ENCODE measurements around the gene COL4A6. TPM values are rescaled to one million over a fixed set of nuclear protein-coding genes. Genes with fewer than 3 reads are reported as not detected.

COL4A6 gene
- total and polyA plus RNA-seq, 4 donors: under 0.01 to 0.09 (median 0.07) TPM; not detected in 1

DNA sequence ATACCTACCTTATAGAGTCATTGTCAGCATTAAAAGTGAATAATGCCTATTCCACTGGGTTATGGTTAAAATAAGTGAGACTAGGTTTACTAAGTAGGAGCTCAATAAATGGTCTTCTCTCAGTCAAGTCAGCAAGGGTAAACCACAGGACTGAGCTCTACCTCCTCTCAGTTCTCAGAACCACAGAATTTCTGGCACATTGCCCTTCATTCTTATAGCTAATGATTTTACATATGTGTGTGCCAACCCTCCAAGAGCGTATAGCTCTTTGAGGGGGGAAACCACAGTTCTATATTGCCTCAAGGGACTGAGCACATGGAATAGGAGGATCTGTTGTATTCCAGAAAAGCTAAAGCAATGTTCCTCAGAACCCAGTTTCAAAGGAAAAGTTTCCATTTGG is 221.8 kb downstream of the COL4A6 start:
- H3K9me3 ChIP-seq (ENCODE audit: control insufficient read depth in 4 of 4, low read length in 3 of 4): no peaks in the 10 kb centered on the region
- no peak overlapping the region for H3K9ac ChIP-seq (ENCODE audit: low read depth in 1 of 2, low read length in 2 of 2)
- H3K27me3 ChIP-seq (ENCODE audit: control insufficient read depth in 4 of 4, insufficient read depth in 4 of 4, low read length in 3 of 4): no peaks in the 10 kb centered on the region
- no peaks in the 10 kb centered on the region for H3K36me3 ChIP-seq (ENCODE audit: control insufficient read depth in 4 of 4, insufficient read depth in 3 of 4, low read depth in 1 of 4, low read length in 3 of 4)
- no peaks in the 10 kb centered on the region for H3K4me1 ChIP-seq (ENCODE audit: control insufficient read depth in 4 of 4, insufficient read depth in 4 of 4, low read length in 3 of 4)
- TF ChIP-seq SP1 (IDR thresholded peaks at IDR 0.05) (no peak), GABPA (IDR thresholded peaks at IDR 0.05 in 1 of 2, conservative IDR thresholded peaks at IDR 0.05 in 1 of 2) (no peak), RXRA (IDR thresholded peaks at IDR 0.05) (no peak), FOXA2 (IDR thresholded peaks at IDR 0.05) (no peak), TAF1 (conservative IDR thresholded peaks at IDR 0.05) (no peak), HNF4A (conservative IDR thresholded peaks at IDR 0.05) (no peak), YY1 (IDR thresholded peaks at IDR 0.05) (no peak)
- TF ChIP-seq, protein P1, sequence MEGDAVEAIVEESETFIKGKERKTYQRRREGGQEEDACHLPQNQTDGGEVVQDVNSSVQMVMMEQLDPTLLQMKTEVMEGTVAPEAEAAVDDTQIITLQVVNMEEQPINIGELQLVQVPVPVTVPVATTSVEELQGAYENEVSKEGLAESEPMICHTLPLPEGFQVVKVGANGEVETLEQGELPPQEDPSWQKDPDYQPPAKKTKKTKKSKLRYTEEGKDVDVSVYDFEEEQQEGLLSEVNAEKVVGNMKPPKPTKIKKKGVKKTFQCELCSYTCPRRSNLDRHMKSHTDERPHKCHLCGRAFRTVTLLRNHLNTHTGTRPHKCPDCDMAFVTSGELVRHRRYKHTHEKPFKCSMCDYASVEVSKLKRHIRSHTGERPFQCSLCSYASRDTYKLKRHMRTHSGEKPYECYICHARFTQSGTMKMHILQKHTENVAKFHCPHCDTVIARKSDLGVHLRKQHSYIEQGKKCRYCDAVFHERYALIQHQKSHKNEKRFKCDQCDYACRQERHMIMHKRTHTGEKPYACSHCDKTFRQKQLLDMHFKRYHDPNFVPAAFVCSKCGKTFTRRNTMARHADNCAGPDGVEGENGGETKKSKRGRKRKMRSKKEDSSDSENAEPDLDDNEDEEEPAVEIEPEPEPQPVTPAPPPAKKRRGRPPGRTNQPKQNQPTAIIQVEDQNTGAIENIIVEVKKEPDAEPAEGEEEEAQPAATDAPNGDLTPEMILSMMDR (IDR thresholded peaks at IDR 0.05; ENCODE audit: low read depth, low read length, missing input control): no peak
- TF ChIP-seq, protein P2, sequence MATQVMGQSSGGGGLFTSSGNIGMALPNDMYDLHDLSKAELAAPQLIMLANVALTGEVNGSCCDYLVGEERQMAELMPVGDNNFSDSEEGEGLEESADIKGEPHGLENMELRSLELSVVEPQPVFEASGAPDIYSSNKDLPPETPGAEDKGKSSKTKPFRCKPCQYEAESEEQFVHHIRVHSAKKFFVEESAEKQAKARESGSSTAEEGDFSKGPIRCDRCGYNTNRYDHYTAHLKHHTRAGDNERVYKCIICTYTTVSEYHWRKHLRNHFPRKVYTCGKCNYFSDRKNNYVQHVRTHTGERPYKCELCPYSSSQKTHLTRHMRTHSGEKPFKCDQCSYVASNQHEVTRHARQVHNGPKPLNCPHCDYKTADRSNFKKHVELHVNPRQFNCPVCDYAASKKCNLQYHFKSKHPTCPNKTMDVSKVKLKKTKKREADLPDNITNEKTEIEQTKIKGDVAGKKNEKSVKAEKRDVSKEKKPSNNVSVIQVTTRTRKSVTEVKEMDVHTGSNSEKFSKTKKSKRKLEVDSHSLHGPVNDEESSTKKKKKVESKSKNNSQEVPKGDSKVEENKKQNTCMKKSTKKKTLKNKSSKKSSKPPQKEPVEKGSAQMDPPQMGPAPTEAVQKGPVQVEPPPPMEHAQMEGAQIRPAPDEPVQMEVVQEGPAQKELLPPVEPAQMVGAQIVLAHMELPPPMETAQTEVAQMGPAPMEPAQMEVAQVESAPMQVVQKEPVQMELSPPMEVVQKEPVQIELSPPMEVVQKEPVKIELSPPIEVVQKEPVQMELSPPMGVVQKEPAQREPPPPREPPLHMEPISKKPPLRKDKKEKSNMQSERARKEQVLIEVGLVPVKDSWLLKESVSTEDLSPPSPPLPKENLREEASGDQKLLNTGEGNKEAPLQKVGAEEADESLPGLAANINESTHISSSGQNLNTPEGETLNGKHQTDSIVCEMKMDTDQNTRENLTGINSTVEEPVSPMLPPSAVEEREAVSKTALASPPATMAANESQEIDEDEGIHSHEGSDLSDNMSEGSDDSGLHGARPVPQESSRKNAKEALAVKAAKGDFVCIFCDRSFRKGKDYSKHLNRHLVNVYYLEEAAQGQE (IDR thresholded peaks at IDR 0.05): no peak
- TF ChIP-seq, protein P3, sequence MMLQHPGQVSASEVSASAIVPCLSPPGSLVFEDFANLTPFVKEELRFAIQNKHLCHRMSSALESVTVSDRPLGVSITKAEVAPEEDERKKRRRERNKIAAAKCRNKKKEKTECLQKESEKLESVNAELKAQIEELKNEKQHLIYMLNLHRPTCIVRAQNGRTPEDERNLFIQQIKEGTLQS (IDR thresholded peaks at IDR 0.05): no peak
- TF ChIP-seq, protein P4, sequence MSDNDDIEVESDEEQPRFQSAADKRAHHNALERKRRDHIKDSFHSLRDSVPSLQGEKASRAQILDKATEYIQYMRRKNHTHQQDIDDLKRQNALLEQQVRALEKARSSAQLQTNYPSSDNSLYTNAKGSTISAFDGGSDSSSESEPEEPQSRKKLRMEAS (IDR thresholded peaks at IDR 0.05): no peak
- 91% methylated on average over 1 of the region's 1 CpG for WGBS
- H3K27ac ChIP-seq (ENCODE audit: low read depth in 1 of 2, low read length in 2 of 2): no peak overlapping the region
- H3K4me3 ChIP-seq (ENCODE audit: low read depth in 1 of 3, low read length in 3 of 3): no peak overlapping the region
- DNase-seq (ENCODE audit: low spot score): no peak

DNA sequence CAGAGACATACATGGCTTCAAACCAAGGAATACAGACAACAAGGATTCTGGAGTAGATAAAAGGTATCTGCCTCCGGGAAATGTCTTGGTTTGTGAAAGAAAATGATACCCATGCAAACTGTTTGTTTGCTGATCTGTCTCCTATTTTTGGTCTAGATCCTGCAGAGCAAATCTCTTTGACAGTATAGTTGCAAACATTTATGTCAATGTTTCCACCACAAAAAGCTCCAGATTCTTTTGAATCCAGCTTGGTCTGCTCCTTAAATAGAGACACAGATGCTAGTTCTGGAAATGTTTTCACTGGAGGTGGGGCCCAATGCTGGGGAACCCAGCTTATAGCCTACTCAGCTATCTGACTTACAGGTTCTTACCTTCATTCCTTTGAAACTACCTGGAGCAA is 226.9 kb downstream of the COL4A6 start:
- H3K9ac ChIP-seq (ENCODE audit: low read depth in 1 of 2, low read length in 2 of 2): no peak overlapping the region
- TF ChIP-seq FOXA1 (IDR thresholded peaks at IDR 0.05) (no peak), TAF1 (conservative IDR thresholded peaks at IDR 0.05) (no peak), HNF4A (conservative IDR thresholded peaks at IDR 0.05) (no peak), YY1 (IDR thresholded peaks at IDR 0.05) (no peak), HNF4G (IDR thresholded peaks at IDR 0.05) (no peak), EGR1 (IDR thresholded peaks at IDR 0.05; ENCODE audit: low read depth in 2 of 2) (no peak)
- TF ChIP-seq, protein P4 (IDR thresholded peaks at IDR 0.05): no peak
- TF ChIP-seq, protein P2 (IDR thresholded peaks at IDR 0.05): no peak
- no peaks in the 10 kb centered on the region for H3K4me1 ChIP-seq (ENCODE audit: control insufficient read depth in 4 of 4, insufficient read depth in 4 of 4, low read length in 3 of 4)
- H3K9me3 ChIP-seq (ENCODE audit: control insufficient read depth in 4 of 4, low read length in 3 of 4): no peaks in the 10 kb centered on the region
- no peak overlapping the region for H3K27ac ChIP-seq (ENCODE audit: low read depth in 1 of 2, low read length in 2 of 2)
- H3K27me3 ChIP-seq (ENCODE audit: control insufficient read depth in 4 of 4, insufficient read depth in 4 of 4, low read length in 3 of 4): peaks cover 0 to 2% (median 0%) of the 10 kb centered on the region in 4 donors
- 86% methylated on average over 1 of the region's 1 CpG for WGBS
- no peak overlapping the region for H3K4me3 ChIP-seq (ENCODE audit: low read depth in 1 of 3, low read length in 3 of 3)
- no peaks in the 10 kb centered on the region for H3K36me3 ChIP-seq (ENCODE audit: control insufficient read depth in 4 of 4, insufficient read depth in 3 of 4, low read depth in 1 of 4, low read length in 3 of 4)
- no peak for DNase-seq (ENCODE audit: low spot score)
